T follicular helper cell (primary cell): Measurements from ENCODE around the gene HORMAD1.
"Not testable (repeated sequence)": the region's sequence is repeated elsewhere in the genome, so short reads cannot be mapped to it uniquely, and the experiment has no call there.

Experiments used
- DNase-seq: peaks from one replicate; pipeline ENCODE4 v3.0.0-alpha.2; 2020; ENCODE audit warnings: low read depth
- total RNA-seq, 2 experiments: gene quantifications; one replicate each; lab custom pipeline; 2026; lab: John Stamatoyannopoulos, UW

HORMAD1 gene
- total RNA-seq: 0 to 0.18 reads per million in 2 experiments

GRCh38 chr1:150720703-150721102, at the start of gene HORMAD1:
Gene HORMAD1 (minus strand): TSS chr1:150720895. CDS start chr1:150719505, 1,390 bp downstream.
- DNase-seq: no peak

- DNase-seq: not testable (repeated sequence)
Measured at GRCh38 chr1:150767704-150768103, 47.0 kb upstream of the HORMAD1 start.

- not testable (repeated sequence) for DNase-seq
Measured at GRCh38 chr1:150765977-150766301, 45.2 kb upstream of the HORMAD1 start.

GRCh38 chr1:150765296-150765976, 44.7 kb upstream of the HORMAD1 start, which contains the start of gene CTSS:
Gene CTSS (minus strand): TSS chr1:150765778. CDS start chr1:150764763, 1,015 bp downstream.
- DNase-seq: no peak

- DNase-seq: no peak
Measured at GRCh38 chr1:150764617-150765101, 44.0 kb upstream of the HORMAD1 start.

- DNase-seq: no peak
Measured at GRCh38 chr1:150763018-150763417, 42.3 kb upstream of the HORMAD1 start.

GRCh38 chr1:150762552-150762951, 41.9 kb upstream of the HORMAD1 start:
- no peak for DNase-seq

- DNase-seq: no peak
Measured at GRCh38 chr1:150761801-150762200, 41.1 kb upstream of the HORMAD1 start.

- no peak for DNase-seq
Measured at GRCh38 chr1:150760013-150760412, 39.3 kb upstream of the HORMAD1 start.

GRCh38 chr1:150753416-150753815, 32.7 kb upstream of the HORMAD1 start:
- DNase-seq: no peak

- DNase-seq: no peak
Measured at GRCh38 chr1:150751443-150751842, 30.7 kb upstream of the HORMAD1 start.

- no peak for DNase-seq
Measured at GRCh38 chr1:150749720-150750311, 29.1 kb upstream of the HORMAD1 start.

- no peak for DNase-seq
Measured at GRCh38 chr1:150748878-150749719, 28.4 kb upstream of the HORMAD1 start.

GRCh38 chr1:150730130-150730721, 9.5 kb upstream of the HORMAD1 start:
- no peak for DNase-seq

GRCh38 chr1:150724336-150724735, 3.6 kb upstream of the HORMAD1 start:
- DNase-seq: no peak

GRCh38 chr1:150720098-150720497, 597 bp downstream of the HORMAD1 start:
- no peak for DNase-seq

GRCh38 chr1:150718225-150718891, 2.3 kb downstream of the HORMAD1 start:
- DNase-seq: no peak

- not testable (repeated sequence) for DNase-seq
Measured at GRCh38 chr1:150709031-150709430, 11.7 kb downstream of the HORMAD1 start.

GRCh38 chr1:150708595-150708994, 12.1 kb downstream of the HORMAD1 start:
- DNase-seq: no peak

GRCh38 chr1:150706091-150706490, 14.6 kb downstream of the HORMAD1 start:
- DNase-seq: no peak

- no peak for DNase-seq
Measured at GRCh38 chr1:150703427-150703826, 17.3 kb downstream of the HORMAD1 start.
